ENCODE measurements around the gene FOLR2. TPM values are rescaled to one million over a fixed set of nuclear protein-coding genes. Genes with fewer than 3 reads are reported as not detected.

Gene FOLR2
- total RNA-seq, 4 donors from 2014 or later: 7.5 to 14.6 (median 13.0) TPM

- TF ChIP-seq POLR2A (IDR thresholded peaks at IDR 0.05): no peak
- no peak for TF ChIP-seq CTCF (IDR thresholded peaks at IDR 0.05 in 4 of 5, conservative IDR thresholded peaks at IDR 0.05 in 1 of 5)
- DNase-seq (no peak), ATAC-seq (no peak)
- Histone ChIP-seq H3K27ac (no peak overlapping the region), H3K9me3 (no peaks in the 10 kb centered on the region), H3K36me3 (no peaks in the 10 kb centered on the region), H3K4me3 (no peak overlapping the region), H3K4me1 (peaks cover 17 to 19% of the 10 kb centered on the region in 2 donors), H3K27me3 (no peaks in the 10 kb centered on the region)
- intact Hi-C loops (cut with DNase I; ENCODE audit: low total_unique reads) (loop anchor here (5.0 kb wide), 1 partner anchor 211 kb away; the partner anchor contains the start of gene CLPB), in situ Hi-C loops (cut with MboI; ENCODE audit: low sequenced_read_pairs in 4 of 4) (no loop called here)
Observed at GRCh38 chr11:72220696-72221363, 4.2 kb downstream of the FOLR2 start.

DNA sequence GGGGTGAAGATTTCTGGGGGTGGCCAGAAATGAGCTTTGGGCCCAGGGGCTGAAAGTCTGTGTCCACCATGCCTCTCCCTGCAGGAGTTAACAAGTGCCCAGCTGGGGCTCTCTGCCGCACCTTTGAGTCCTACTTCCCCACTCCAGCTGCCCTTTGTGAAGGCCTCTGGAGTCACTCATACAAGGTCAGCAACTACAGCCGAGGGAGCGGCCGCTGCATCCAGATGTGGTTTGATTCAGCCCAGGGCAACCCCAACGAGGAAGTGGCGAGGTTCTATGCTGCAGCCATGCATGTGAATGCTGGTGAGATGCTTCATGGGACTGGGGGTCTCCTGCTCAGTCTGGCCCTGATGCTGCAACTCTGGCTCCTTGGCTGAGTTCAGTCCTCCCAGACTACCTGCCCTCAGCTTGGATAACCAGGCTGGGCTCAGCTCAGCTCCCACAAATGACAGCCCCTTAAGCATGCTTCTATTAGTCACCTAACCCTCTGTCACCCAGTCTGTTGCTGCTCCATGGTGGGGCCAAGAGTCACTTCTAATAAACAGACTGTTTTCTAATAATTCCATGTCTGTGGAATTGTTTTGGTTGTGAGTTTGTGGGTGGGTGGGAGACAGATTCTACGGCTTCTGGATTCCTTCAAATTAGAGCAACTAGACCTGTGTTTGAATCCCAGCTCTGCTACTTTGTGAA, 4.9 kb downstream of the FOLR2 start:
- H3K4me1 ChIP-seq: peaks cover 21 to 22% of the 10 kb centered on the region in 2 donors
- H3K9me3 ChIP-seq: no peaks in the 10 kb centered on the region
- no peak overlapping the region for H3K4me3 ChIP-seq
- intact Hi-C loops (cut with DNase I; ENCODE audit: low total_unique reads): loop anchor here (2.0 to 5.0 kb wide), 3 partner anchors 211 to 919 kb away; partner anchors contain the start of gene CLPB
- in situ Hi-C loops (cut with MboI; ENCODE audit: low sequenced_read_pairs in 4 of 4): no loop called here
- DNase-seq (peak in 1 of 2 donors; percentile 16), ATAC-seq (no peak)
- peak overlapping the region in 1 of 4 donors; percentile 98 for H3K27ac ChIP-seq
- peaks cover 0 to 2% of the 10 kb centered on the region in 2 donors for H3K36me3 ChIP-seq
- H3K27me3 ChIP-seq: no peaks in the 10 kb centered on the region
- TF ChIP-seq POLR2A (IDR thresholded peaks at IDR 0.05): no peak
- TF ChIP-seq CTCF (IDR thresholded peaks at IDR 0.05 in 4 of 5, conservative IDR thresholded peaks at IDR 0.05 in 1 of 5): no peak

DNA sequence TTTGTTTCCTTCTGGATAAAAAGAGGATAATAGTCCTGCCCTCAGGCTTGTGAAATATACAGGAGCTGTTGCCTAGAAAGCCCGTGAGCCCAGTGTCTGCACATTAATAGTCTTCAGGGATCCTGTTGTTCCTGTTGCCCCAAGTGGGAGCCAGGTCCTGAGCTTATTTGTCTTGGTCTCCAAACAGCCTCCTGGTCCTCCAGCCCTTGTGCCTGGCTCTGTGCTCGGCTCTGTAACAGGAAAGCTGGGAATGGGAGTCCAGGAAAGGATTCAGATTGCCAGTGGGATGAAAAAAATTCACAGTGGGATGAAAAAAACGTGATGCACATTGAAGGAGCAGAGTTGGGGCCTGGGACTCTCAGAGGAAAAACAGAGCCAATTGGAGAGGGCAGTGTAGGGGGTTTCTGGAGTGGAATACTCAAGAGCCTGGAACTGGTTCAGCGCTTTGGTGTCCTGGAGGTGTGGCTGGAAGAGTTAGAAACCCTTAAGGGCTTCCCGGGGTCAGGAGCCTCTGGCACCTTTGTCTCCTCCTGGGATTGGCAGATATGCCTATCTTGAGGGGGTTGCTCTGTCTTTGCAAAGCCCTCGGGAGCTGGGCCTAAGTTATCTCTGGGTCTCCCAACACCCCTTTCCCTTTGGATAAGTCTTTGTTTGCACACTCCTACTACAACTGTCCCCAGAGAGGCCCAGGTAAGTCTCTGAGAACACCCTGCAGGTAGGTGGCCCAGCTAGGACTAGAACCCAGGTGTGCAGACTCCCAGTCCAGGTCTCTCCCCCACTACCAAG, 5.7 kb downstream of the FOLR2 start:
- H3K9me3 ChIP-seq: no peaks in the 10 kb centered on the region
- no peaks in the 10 kb centered on the region for H3K27me3 ChIP-seq
- DNase-seq: peak in 1 of 2 donors; percentile 12
- peak overlapping the region; percentile 84 to 95 (median 88) for H3K4me3 ChIP-seq
- in situ Hi-C loops (cut with MboI; ENCODE audit: low sequenced_read_pairs in 4 of 4): no loop called here
- ATAC-seq: no peak
- peak overlapping the region; percentile 97 to 99 (median 98) for H3K27ac ChIP-seq
- TF ChIP-seq CTCF (IDR thresholded peaks at IDR 0.05 in 4 of 5, conservative IDR thresholded peaks at IDR 0.05 in 1 of 5): no peak
- TF ChIP-seq POLR2A (IDR thresholded peaks at IDR 0.05): no peak
- H3K4me1 ChIP-seq: peaks cover 21 to 26% of the 10 kb centered on the region in 2 donors
- intact Hi-C loops (cut with DNase I; ENCODE audit: low total_unique reads): loop anchor here (2.0 to 5.0 kb wide), 3 partner anchors 210 to 919 kb away; partner anchors contain the start of gene CLPB
- peaks cover 0 to 7% of the 10 kb centered on the region in 2 donors for H3K36me3 ChIP-seq

GRCh38 chr11:72222907-72223614, 6.5 kb downstream of the FOLR2 start:
- peak; percentile 78 to 80 for ATAC-seq
- intact Hi-C loops (cut with DNase I; ENCODE audit: low total_unique reads) (loop anchor here (1.0 to 5.0 kb wide), 6 partner anchors 111 to 918 kb away; partner anchors contain the start of genes ANAPC15, CLPB and XNDC1N), in situ Hi-C loops (cut with MboI; ENCODE audit: low sequenced_read_pairs in 4 of 4) (no loop called here)
- peak overlapping the region; percentile 84 to 95 (median 88) for H3K4me3 ChIP-seq
- no peaks in the 10 kb centered on the region for H3K27me3 ChIP-seq
- H3K36me3 ChIP-seq: peaks cover 0 to 9% of the 10 kb centered on the region in 2 donors
- no peaks in the 10 kb centered on the region for H3K9me3 ChIP-seq
- TF ChIP-seq POLR2A (IDR thresholded peaks at IDR 0.05): peak; percentile 92 to 95
- TF ChIP-seq CTCF (IDR thresholded peaks at IDR 0.05 in 4 of 5, conservative IDR thresholded peaks at IDR 0.05 in 1 of 5): peak in 4 of 5 experiments; percentile 3 to 63 (median 44)
- peak overlapping the region; percentile 97 to 99 (median 98) for H3K27ac ChIP-seq
- H3K4me1 ChIP-seq: peaks cover 21 to 26% of the 10 kb centered on the region in 2 donors
- DNase-seq: peak; percentile 94 to 96

Data from gastrocnemius medialis (tissue), 4 donors.